ENCODE results near the gene SAMD13. TPM values are rescaled to one million over a fixed set of nuclear protein-coding genes. Genes with fewer than 3 reads are reported as not detected.

Gene SAMD13
- 0.73 TPM for total RNA-seq
- long read RNA-seq, partial matches to known transcripts, result 0 of 2 reads
- long read RNA-seq, other reads (novel, unspliced or antisense), result 0 of 2 reads

- DNase-seq (peak; percentile 62), ATAC-seq (ENCODE audit: poor library complexity) (peak; percentile 68)
- intact Hi-C loops (cut with DNase I), result no loop called here
Measured at GRCh38 chr1:84301004-84301784, at the start of gene SAMD13. Gene SAMD13 (plus strand): TSS chr1:84301708. CDS start chr1:84303235, 1,527 bp downstream.

GRCh38 chr1:84253036-84253435 is 48.5 kb upstream of the SAMD13 start:
- no peak for DNase-seq
- intact Hi-C loops (cut with DNase I), result no loop called here
- ATAC-seq (ENCODE audit: poor library complexity), result no peak

GRCh38 chr1:84253891-84254290 is 47.6 kb upstream of the SAMD13 start:
- intact Hi-C loops (cut with DNase I), result no loop called here
- DNase-seq (peak; percentile 53), ATAC-seq (ENCODE audit: poor library complexity) (peak; percentile 85)

- ATAC-seq (ENCODE audit: poor library complexity) (no peak), DNase-seq (no peak)
- intact Hi-C loops (cut with DNase I), result no loop called here
Measured at GRCh38 chr1:84254703-84255238, 46.7 kb upstream of the SAMD13 start.

GRCh38 chr1:84255582-84255981 is 45.9 kb upstream of the SAMD13 start:
- intact Hi-C loops (cut with DNase I), result no loop called here
- ATAC-seq (ENCODE audit: poor library complexity) (no peak), DNase-seq (no peak)

GRCh38 chr1:84257617-84258016 is 43.9 kb upstream of the SAMD13 start:
- DNase-seq (no peak), ATAC-seq (ENCODE audit: poor library complexity) (no peak)
- intact Hi-C loops (cut with DNase I), result no loop called here

GRCh38 chr1:84259376-84259775 is 42.1 kb upstream of the SAMD13 start:
- intact Hi-C loops (cut with DNase I), result no loop called here
- no peak for ATAC-seq (ENCODE audit: poor library complexity)

GRCh38 chr1:84259989-84260388 is 41.5 kb upstream of the SAMD13 start:
- ATAC-seq (ENCODE audit: poor library complexity) (no peak), DNase-seq (no peak)
- intact Hi-C loops (cut with DNase I), result no loop called here

More at GRCh38 chr1:84259376-84259775, 42.1 kb upstream of the SAMD13 start:
- DNase-seq, result no peak

- no peak for ATAC-seq (ENCODE audit: poor library complexity)
- intact Hi-C loops (cut with DNase I), result no loop called here
Measured at GRCh38 chr1:84260852-84261518, 40.5 kb upstream of the SAMD13 start.

GRCh38 chr1:84264961-84265360 is 36.5 kb upstream of the SAMD13 start:
- DNase-seq (no peak), ATAC-seq (ENCODE audit: poor library complexity) (no peak)
- intact Hi-C loops (cut with DNase I), result no loop called here

More at GRCh38 chr1:84260852-84261518, 40.5 kb upstream of the SAMD13 start:
- DNase-seq, result no peak

- intact Hi-C loops (cut with DNase I), result no loop called here
- ATAC-seq (ENCODE audit: poor library complexity), result no peak
- no peak for DNase-seq
Measured at GRCh38 chr1:84265867-84266266, 35.6 kb upstream of the SAMD13 start.

GRCh38 chr1:84266748-84267147 is 34.8 kb upstream of the SAMD13 start:
- no peak for DNase-seq
- no peak for ATAC-seq (ENCODE audit: poor library complexity)
- intact Hi-C loops (cut with DNase I), result no loop called here

GRCh38 chr1:84267476-84267875 is 34.0 kb upstream of the SAMD13 start:
- DNase-seq (no peak), ATAC-seq (ENCODE audit: poor library complexity) (no peak)
- intact Hi-C loops (cut with DNase I), result no loop called here

- no peak for DNase-seq
- intact Hi-C loops (cut with DNase I), result no loop called here
Measured at GRCh38 chr1:84268346-84268745, 33.2 kb upstream of the SAMD13 start.

GRCh38 chr1:84269306-84269705 is 32.2 kb upstream of the SAMD13 start:
- intact Hi-C loops (cut with DNase I), result no loop called here
- no peak for DNase-seq
- ATAC-seq (ENCODE audit: poor library complexity), result no peak

More at GRCh38 chr1:84268346-84268745, 33.2 kb upstream of the SAMD13 start:
- ATAC-seq (ENCODE audit: poor library complexity), result no peak

GRCh38 chr1:84271441-84272151 is 29.9 kb upstream of the SAMD13 start:
- no peak for DNase-seq
- intact Hi-C loops (cut with DNase I), result no loop called here
- ATAC-seq (ENCODE audit: poor library complexity), result peak; percentile 22

GRCh38 chr1:84272401-84272800 is 29.1 kb upstream of the SAMD13 start:
- no peak for ATAC-seq (ENCODE audit: poor library complexity)
- intact Hi-C loops (cut with DNase I), result no loop called here
- DNase-seq, result no peak

GRCh38 chr1:84277343-84278059 is 24.0 kb upstream of the SAMD13 start:
- DNase-seq (no peak), ATAC-seq (ENCODE audit: poor library complexity) (no peak)
- intact Hi-C loops (cut with DNase I), result no loop called here

GRCh38 chr1:84278905-84279304 is 22.6 kb upstream of the SAMD13 start:
- DNase-seq, result no peak
- intact Hi-C loops (cut with DNase I), result no loop called here
- ATAC-seq (ENCODE audit: poor library complexity), result no peak
